ENCODE data around the gene MDFIC.

Gene MDFIC

GRCh38 chr7:115037128-115037802, 115.4 kb downstream of the MDFIC start:
- no peak overlapping the region for H3K27ac ChIP-seq
- TF ChIP-seq CTCF (conservative IDR thresholded peaks at IDR 0.05): no peak
- no peak for TF ChIP-seq ZFX (IDR thresholded peaks at IDR 0.05)

GRCh38 chr7:115038158-115038557, 116.3 kb downstream of the MDFIC start:
- TF ChIP-seq CTCF (conservative IDR thresholded peaks at IDR 0.05) (no peak), ZFX (IDR thresholded peaks at IDR 0.05) (no peak)
- H3K27ac ChIP-seq: no peak overlapping the region

- TF ChIP-seq ZFX (IDR thresholded peaks at IDR 0.05) (no peak), CTCF (conservative IDR thresholded peaks at IDR 0.05) (no peak)
- no peak overlapping the region for H3K27ac ChIP-seq
Observed at GRCh38 chr7:115040057-115040456, 118.2 kb downstream of the MDFIC start.

- H3K27ac ChIP-seq: no peak overlapping the region
Observed at GRCh38 chr7:115040495-115040894, 118.6 kb downstream of the MDFIC start.

GRCh38 chr7:115042596-115042995, 120.7 kb downstream of the MDFIC start:
- no peak overlapping the region for H3K27ac ChIP-seq
- TF ChIP-seq ZFX (IDR thresholded peaks at IDR 0.05) (no peak), CTCF (conservative IDR thresholded peaks at IDR 0.05) (no peak)

More at GRCh38 chr7:115040495-115040894, 118.6 kb downstream of the MDFIC start:
- TF ChIP-seq ZFX (IDR thresholded peaks at IDR 0.05) (no peak), CTCF (conservative IDR thresholded peaks at IDR 0.05) (no peak)

- H3K27ac ChIP-seq: no peak overlapping the region
- TF ChIP-seq CTCF (conservative IDR thresholded peaks at IDR 0.05) (no peak), ZFX (IDR thresholded peaks at IDR 0.05) (no peak)
Observed at GRCh38 chr7:115043605-115044004, 121.7 kb downstream of the MDFIC start.

- TF ChIP-seq ZFX (IDR thresholded peaks at IDR 0.05) (no peak), CTCF (conservative IDR thresholded peaks at IDR 0.05) (no peak)
- H3K27ac ChIP-seq: no peak overlapping the region
Observed at GRCh38 chr7:115044224-115044623, 122.3 kb downstream of the MDFIC start.
